GM23338 (cell line): ENCODE results near the gene MALRD1. TPM values are rescaled to one million over a fixed set of nuclear protein-coding genes. Genes with fewer than 3 reads are reported as not detected.

Source experiments
- ATAC-seq: fragments of 200-7000 bp; cut with Tn5 transposase; 3 replicates; pipeline ENCODE4 v1.9.1; 2020
- DNase-seq: peaks from one replicate; pipeline ENCODE4 v3.0.0-alpha.2; 2015; ENCODE audit warnings: low spot score
- H2AFZ ChIP-seq: fragments of 200-600 bp; sonication (generic); 2 replicates; pipeline ENCODE4 v1.8.0; 2016; ENCODE audit warnings: antibody characterized with exemption, mild to moderate bottlenecking, moderate library complexity
- H3F3A ChIP-seq: fragments of 200-600 bp; sonication (generic); replicated peaks from 2 replicates; pipeline ENCODE4 v1.8.0; 2017; ENCODE audit warnings: antibody characterized with exemption, mixed run types, low read depth
- H3K27ac ChIP-seq: fragments of 200-600 bp; sonication (generic); 2 replicates; pipeline ENCODE4 v1.6.1; 2016; ENCODE audit warnings: low read depth
- H3K27me3 ChIP-seq: fragments of 200-600 bp; sonication (generic); 2 replicates; pipeline ENCODE4 v1.8.0; 2016; ENCODE audit warnings: mild to moderate bottlenecking, mixed run types, moderate library complexity; ENCODE audit not compliant: insufficient read depth
- H3K36me3 ChIP-seq: fragments of 200-600 bp; sonication (generic); 2 replicates; pipeline ENCODE4 v1.8.0; 2016; ENCODE audit warnings: mild to moderate bottlenecking; ENCODE audit not compliant: insufficient read depth
- H3K4me1 ChIP-seq: fragments of 200-600 bp; sonication (generic); 2 replicates; pipeline ENCODE4 v1.8.0; 2016; ENCODE audit warnings: mild to moderate bottlenecking, moderate library complexity; ENCODE audit not compliant: insufficient read depth
- H3K4me2 ChIP-seq: fragments of 200-600 bp; sonication (generic); 2 replicates; pipeline ENCODE4 v1.7.1; 2017; ENCODE audit warnings: mixed run types
- H3K4me3 ChIP-seq: fragments of 200-600 bp; sonication (generic); 2 replicates; pipeline ENCODE4 v1.6.1; 2016; ENCODE audit warnings: mixed run types
- H3K79me2 ChIP-seq: fragments of 200-600 bp; sonication (generic); replicated peaks from 2 replicates; pipeline ENCODE4 v1.8.0; 2017; ENCODE audit warnings: mild to moderate bottlenecking; ENCODE audit not compliant: insufficient read depth
- H3K9me2 ChIP-seq: fragments of 200-600 bp; sonication (generic); 2 replicates; pipeline ENCODE4 v1.8.0; 2017; ENCODE audit not compliant: insufficient read depth
- H4K20me1 ChIP-seq: fragments of 200-600 bp; sonication (generic); replicated peaks from 2 replicates; pipeline ENCODE4 v1.8.0; 2017; ENCODE audit warnings: mild to moderate bottlenecking; ENCODE audit not compliant: insufficient read depth
- H3K27ac Mint-ChIP-seq: 2 replicates; pipeline ENCODE4 v1.8.0; 2020; ENCODE audit warnings: inconsistent platforms, mild to moderate bottlenecking, moderate library complexity, mixed read lengths
- H3K27me3 Mint-ChIP-seq: 3 replicates; pipeline ENCODE4 v1.8.0; 2022; ENCODE audit warnings: low read depth, mild to moderate bottlenecking, moderate library complexity, mixed read lengths, inconsistent platforms; ENCODE audit not compliant: insufficient read depth, poor library complexity
- H3K36me3 Mint-ChIP-seq: 3 replicates; pipeline ENCODE4 v1.8.0; 2021; ENCODE audit warnings: low read depth, mild to moderate bottlenecking, inconsistent platforms, moderate library complexity, mixed read lengths
- H3K4me1 Mint-ChIP-seq: 3 replicates; pipeline ENCODE4 v1.8.0; 2020; ENCODE audit warnings: mild to moderate bottlenecking, inconsistent platforms, mixed read lengths
- H3K4me3 Mint-ChIP-seq: 3 replicates; pipeline ENCODE4 v1.8.0; 2021; ENCODE audit warnings: moderate library complexity, mild to moderate bottlenecking, inconsistent platforms, mixed read lengths
- H3K9me3 Mint-ChIP-seq: 3 replicates; pipeline ENCODE4 v1.8.0; 2020; ENCODE audit warnings: moderate library complexity, mild to moderate bottlenecking, inconsistent platforms, mixed read lengths
- CREB1 ChIP-seq: fragments of 250-450 bp; sonication (Bioruptor Pico); IDR thresholded peaks from 2 replicates; pipeline ENCODE4 v1.5.0; 2020; ENCODE audit warnings: low read depth, mild to moderate bottlenecking, moderate library complexity
- EZH2 ChIP-seq: fragments of 200-600 bp; sonication (generic); IDR thresholded peaks from one replicate; pipeline ENCODE4 v1.8.0; 2017; ENCODE audit warnings: antibody characterized with exemption, mild to moderate bottlenecking, low read depth; ENCODE audit not compliant: unreplicated experiment
- EZH2phosphoT487 ChIP-seq: fragments of 200-600 bp; sonication (generic); IDR thresholded peaks from one replicate; pipeline ENCODE4 v1.8.1; 2018; ENCODE audit warnings: antibody characterized with exemption; ENCODE audit not compliant: unreplicated experiment
- JUNB ChIP-seq: IDR thresholded peaks from one replicate; pipeline ENCODE4 v1.6.1; 2016; ENCODE audit warnings: antibody characterized with exemption; ENCODE audit not compliant: unreplicated experiment
- NANOG ChIP-seq: IDR thresholded peaks from 2 replicates; pipeline ENCODE4 v1.6.1; 2016; ENCODE audit warnings: antibody characterized with exemption, borderline replicate concordance
- POLR2AphosphoS5 ChIP-seq: IDR thresholded peaks from 2 replicates; pipeline ENCODE4 v1.6.1; 2016; ENCODE audit warnings: antibody characterized with exemption, low read depth
- STAT1 ChIP-seq: IDR thresholded peaks from one replicate; pipeline ENCODE4 v1.6.1; 2016; ENCODE audit warnings: antibody characterized with exemption; ENCODE audit not compliant: unreplicated experiment
- ZNF114 ChIP-seq: fragments of 250-450 bp; sonication (Bioruptor Pico); IDR thresholded peaks from 2 replicates; pipeline ENCODE4 v1.5.0; 2020; ENCODE audit warnings: mild to moderate bottlenecking, moderate library complexity
- ZNF331 ChIP-seq: fragments of 250-450 bp; sonication (Bioruptor Pico); IDR thresholded peaks from 2 replicates; pipeline ENCODE4 v1.5.0; 2020; ENCODE audit warnings: low read depth, mild to moderate bottlenecking, moderate library complexity
- polyA plus RNA-seq: library from polyadenylated mRNA; unstranded; fragments of >200 nt; fragmentation: Nextera tagmentation; extraction: Ambion mirVana; gene quantifications from 2 replicates; pipeline ENCODE4 v1.2.1, GENCODE V29; 2016
- total RNA-seq: library from RNA; depleted of rRNA; stranded (reverse); fragments of >200 nt; shearing (Covaris generic); gene quantifications from 2 replicates; pipeline ENCODE4 v1.2.3, GENCODE V29; 2014
- TF ChIP-seq, protein P1 (sequence below): IDR thresholded peaks from 2 replicates; pipeline ENCODE4 v1.6.1; 2016; ENCODE audit warnings: antibody characterized with exemption
- TF ChIP-seq, protein P2 (sequence below): IDR thresholded peaks from one replicate; pipeline ENCODE4 v1.6.1; 2018; ENCODE audit warnings: antibody characterized with exemption; ENCODE audit not compliant: unreplicated experiment
- TF ChIP-seq, protein P3 (sequence below), 2 experiments: fragments of 200-600 bp in 1 of 2; sonication (generic) in 1 of 2; conservative IDR thresholded peaks; 2 replicates each; pipeline versions ENCODE4 v1.5.1 to v1.6.1; 2016 to 2017; ENCODE audit warnings: antibody characterized with exemption in 2 of 2, low read depth in 2 of 2, mild to moderate bottlenecking in 2 of 2, moderate library complexity in 1 of 2
- TF ChIP-seq, protein P4 (sequence below): fragments of 250-450 bp; sonication (Bioruptor Pico); IDR thresholded peaks from 2 replicates; pipeline ENCODE4 v1.5.0; 2020; ENCODE audit warnings: mild to moderate bottlenecking, moderate library complexity

The MALRD1 gene
- total and polyA plus RNA-seq, 2 experiments from 2014 or later, result 0.42 to 1.9 TPM

DNA sequence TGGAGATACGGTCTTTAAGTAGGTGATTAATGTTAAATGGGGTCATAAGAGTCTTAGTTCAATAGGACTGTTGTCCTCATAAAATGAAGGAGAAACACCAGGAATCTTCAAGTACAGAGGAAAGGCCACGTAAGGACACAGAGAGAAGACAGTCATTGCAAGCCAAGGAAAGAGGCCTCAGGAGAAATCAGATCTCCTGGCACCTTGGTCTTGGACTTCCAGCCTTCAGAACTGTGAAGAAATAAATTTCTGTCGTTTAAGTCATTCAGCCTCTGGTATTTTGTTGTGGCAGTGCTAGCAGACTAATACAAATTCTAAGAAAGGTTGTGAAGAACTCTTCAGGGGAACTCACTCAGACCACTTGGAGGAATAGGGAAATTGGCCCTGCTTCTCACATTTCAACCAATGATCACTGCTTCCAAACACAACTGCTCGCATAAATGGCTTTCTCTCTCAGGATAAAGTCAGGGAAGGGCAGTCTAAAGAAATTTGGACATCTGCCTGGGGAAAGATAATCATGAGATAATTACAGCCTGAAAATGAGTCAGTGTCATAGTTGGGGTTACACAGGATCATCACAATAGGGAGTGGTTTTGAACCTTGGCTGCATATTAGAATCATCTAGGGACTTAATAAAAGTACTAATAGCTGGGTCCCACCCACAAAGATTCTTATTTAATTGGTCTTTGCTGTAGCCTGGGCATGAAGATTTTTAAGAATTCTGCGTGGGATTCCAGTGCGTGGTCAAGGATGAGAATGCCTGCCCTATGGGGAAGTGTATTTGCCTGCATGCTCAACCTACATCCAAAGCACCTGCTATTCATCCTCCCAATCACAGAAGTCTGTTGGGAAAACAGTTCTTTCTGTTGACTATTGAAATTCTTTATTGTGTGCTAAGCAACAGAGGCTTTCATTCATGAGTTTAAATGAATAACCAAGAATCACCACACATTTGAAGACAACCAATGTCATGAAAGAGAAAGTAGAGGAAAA is 457.0 kb downstream of the MALRD1 start:
- no peaks in the 10 kb centered on the region for H3K36me3 Mint-ChIP-seq
- H3K4me3 Mint-ChIP-seq, result no peak overlapping the region

More for the DNA sequence above, 457.0 kb downstream of the MALRD1 start:
- Mint-ChIP-seq H3K27ac (no peak overlapping the region), H3K27me3 (peaks cover 2% of the 10 kb centered on the region), H3K4me1 (peaks cover 12% of the 10 kb centered on the region), H3K9me3 (0 out of 3 replicates have a peak, but pooled peaks cover 3% of the 10 kb centered on the region)
- Histone ChIP-seq H3F3A (0 out of 2 replicates have a peak, but pooled peaks cover 3% of the 10 kb centered on the region), H3K4me3 (no peak overlapping the region), H4K20me1 (no peaks in the 10 kb centered on the region), H3K36me3 (no peaks in the 10 kb centered on the region), H3K27ac (no peak overlapping the region), H3K9me2 (peaks cover 11% of the 10 kb centered on the region; the same call in 1 of the 2 replicates), H3K27me3 (no peaks in the 10 kb centered on the region), H3K4me1 (peaks cover 11% of the 10 kb centered on the region; the same call in 1 of the 2 replicates), H2AFZ (no peak overlapping the region), H3K79me2 (no peaks in the 10 kb centered on the region), H3K4me2 (no peak overlapping the region)
- ATAC-seq, result no peak
- DNase-seq, result no peak
- TF ChIP-seq, protein P1, sequence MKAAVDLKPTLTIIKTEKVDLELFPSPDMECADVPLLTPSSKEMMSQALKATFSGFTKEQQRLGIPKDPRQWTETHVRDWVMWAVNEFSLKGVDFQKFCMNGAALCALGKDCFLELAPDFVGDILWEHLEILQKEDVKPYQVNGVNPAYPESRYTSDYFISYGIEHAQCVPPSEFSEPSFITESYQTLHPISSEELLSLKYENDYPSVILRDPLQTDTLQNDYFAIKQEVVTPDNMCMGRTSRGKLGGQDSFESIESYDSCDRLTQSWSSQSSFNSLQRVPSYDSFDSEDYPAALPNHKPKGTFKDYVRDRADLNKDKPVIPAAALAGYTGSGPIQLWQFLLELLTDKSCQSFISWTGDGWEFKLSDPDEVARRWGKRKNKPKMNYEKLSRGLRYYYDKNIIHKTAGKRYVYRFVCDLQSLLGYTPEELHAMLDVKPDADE, result no peak
- TF ChIP-seq CREB1 (no peak), ZNF114 (CRISPR knock-in tag) (no peak), JUNB (no peak), ZNF331 (CRISPR knock-in tag) (no peak), STAT1 (no peak), EZH2 (no peak), EZH2phosphoT487 (no peak), POLR2AphosphoS5 (no peak), NANOG (no peak)
- TF ChIP-seq, protein P2, sequence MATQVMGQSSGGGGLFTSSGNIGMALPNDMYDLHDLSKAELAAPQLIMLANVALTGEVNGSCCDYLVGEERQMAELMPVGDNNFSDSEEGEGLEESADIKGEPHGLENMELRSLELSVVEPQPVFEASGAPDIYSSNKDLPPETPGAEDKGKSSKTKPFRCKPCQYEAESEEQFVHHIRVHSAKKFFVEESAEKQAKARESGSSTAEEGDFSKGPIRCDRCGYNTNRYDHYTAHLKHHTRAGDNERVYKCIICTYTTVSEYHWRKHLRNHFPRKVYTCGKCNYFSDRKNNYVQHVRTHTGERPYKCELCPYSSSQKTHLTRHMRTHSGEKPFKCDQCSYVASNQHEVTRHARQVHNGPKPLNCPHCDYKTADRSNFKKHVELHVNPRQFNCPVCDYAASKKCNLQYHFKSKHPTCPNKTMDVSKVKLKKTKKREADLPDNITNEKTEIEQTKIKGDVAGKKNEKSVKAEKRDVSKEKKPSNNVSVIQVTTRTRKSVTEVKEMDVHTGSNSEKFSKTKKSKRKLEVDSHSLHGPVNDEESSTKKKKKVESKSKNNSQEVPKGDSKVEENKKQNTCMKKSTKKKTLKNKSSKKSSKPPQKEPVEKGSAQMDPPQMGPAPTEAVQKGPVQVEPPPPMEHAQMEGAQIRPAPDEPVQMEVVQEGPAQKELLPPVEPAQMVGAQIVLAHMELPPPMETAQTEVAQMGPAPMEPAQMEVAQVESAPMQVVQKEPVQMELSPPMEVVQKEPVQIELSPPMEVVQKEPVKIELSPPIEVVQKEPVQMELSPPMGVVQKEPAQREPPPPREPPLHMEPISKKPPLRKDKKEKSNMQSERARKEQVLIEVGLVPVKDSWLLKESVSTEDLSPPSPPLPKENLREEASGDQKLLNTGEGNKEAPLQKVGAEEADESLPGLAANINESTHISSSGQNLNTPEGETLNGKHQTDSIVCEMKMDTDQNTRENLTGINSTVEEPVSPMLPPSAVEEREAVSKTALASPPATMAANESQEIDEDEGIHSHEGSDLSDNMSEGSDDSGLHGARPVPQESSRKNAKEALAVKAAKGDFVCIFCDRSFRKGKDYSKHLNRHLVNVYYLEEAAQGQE, result no peak
- TF ChIP-seq, protein P3, sequence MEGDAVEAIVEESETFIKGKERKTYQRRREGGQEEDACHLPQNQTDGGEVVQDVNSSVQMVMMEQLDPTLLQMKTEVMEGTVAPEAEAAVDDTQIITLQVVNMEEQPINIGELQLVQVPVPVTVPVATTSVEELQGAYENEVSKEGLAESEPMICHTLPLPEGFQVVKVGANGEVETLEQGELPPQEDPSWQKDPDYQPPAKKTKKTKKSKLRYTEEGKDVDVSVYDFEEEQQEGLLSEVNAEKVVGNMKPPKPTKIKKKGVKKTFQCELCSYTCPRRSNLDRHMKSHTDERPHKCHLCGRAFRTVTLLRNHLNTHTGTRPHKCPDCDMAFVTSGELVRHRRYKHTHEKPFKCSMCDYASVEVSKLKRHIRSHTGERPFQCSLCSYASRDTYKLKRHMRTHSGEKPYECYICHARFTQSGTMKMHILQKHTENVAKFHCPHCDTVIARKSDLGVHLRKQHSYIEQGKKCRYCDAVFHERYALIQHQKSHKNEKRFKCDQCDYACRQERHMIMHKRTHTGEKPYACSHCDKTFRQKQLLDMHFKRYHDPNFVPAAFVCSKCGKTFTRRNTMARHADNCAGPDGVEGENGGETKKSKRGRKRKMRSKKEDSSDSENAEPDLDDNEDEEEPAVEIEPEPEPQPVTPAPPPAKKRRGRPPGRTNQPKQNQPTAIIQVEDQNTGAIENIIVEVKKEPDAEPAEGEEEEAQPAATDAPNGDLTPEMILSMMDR (conservative IDR thresholded peaks at IDR 0.05; ENCODE audit: low read depth in 2 of 2), result no peak
- TF ChIP-seq, protein P4, sequence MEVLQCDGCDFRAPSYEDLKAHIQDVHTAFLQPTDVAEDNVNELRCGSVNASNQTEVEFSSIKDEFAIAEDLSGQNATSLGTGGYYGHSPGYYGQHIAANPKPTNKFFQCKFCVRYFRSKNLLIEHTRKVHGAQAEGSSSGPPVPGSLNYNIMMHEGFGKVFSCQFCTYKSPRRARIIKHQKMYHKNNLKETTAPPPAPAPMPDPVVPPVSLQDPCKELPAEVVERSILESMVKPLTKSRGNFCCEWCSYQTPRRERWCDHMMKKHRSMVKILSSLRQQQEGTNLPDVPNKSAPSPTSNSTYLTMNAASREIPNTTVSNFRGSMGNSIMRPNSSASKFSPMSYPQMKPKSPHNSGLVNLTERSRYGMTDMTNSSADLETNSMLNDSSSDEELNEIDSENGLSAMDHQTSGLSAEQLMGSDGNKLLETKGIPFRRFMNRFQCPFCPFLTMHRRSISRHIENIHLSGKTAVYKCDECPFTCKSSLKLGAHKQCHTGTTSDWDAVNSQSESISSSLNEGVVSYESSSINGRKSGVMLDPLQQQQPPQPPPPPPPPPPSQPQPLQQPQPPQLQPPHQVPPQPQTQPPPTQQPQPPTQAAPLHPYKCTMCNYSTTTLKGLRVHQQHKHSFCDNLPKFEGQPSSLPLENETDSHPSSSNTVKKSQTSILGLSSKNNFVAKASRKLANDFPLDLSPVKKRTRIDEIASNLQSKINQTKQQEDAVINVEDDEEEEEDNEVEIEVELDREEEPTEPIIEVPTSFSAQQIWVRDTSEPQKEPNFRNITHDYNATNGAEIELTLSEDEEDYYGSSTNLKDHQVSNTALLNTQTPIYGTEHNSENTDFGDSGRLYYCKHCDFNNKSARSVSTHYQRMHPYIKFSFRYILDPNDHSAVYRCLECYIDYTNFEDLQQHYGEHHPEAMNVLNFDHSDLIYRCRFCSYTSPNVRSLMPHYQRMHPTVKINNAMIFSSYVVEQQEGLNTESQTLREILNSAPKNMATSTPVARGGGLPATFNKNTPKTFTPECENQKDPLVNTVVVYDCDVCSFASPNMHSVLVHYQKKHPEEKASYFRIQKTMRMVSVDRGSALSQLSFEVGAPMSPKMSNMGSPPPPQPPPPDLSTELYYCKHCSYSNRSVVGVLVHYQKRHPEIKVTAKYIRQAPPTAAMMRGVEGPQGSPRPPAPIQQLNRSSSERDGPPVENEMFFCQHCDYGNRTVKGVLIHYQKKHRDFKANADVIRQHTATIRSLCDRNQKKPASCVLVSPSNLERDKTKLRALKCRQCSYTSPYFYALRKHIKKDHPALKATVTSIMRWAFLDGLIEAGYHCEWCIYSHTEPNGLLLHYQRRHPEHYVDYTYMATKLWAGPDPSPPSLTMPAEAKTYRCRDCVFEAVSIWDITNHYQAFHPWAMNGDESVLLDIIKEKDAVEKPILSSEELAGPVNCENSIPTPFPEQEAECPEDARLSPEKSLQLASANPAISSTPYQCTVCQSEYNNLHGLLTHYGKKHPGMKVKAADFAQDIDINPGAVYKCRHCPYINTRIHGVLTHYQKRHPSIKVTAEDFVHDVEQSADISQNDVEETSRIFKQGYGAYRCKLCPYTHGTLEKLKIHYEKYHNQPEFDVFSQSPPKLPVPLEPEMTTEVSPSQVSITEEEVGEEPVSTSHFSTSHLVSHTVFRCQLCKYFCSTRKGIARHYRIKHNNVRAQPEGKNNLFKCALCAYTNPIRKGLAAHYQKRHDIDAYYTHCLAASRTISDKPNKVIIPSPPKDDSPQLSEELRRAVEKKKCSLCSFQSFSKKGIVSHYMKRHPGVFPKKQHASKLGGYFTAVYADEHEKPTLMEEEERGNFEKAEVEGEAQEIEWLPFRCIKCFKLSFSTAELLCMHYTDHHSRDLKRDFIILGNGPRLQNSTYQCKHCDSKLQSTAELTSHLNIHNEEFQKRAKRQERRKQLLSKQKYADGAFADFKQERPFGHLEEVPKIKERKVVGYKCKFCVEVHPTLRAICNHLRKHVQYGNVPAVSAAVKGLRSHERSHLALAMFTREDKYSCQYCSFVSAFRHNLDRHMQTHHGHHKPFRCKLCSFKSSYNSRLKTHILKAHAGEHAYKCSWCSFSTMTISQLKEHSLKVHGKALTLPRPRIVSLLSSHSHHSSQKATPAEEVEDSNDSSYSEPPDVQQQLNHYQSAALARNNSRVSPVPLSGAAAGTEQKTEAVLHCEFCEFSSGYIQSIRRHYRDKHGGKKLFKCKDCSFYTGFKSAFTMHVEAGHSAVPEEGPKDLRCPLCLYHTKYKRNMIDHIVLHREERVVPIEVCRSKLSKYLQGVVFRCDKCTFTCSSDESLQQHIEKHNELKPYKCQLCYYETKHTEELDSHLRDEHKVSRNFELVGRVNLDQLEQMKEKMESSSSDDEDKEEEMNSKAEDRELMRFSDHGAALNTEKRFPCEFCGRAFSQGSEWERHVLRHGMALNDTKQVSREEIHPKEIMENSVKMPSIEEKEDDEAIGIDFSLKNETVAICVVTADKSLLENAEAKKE (CRISPR knock-in tag), result no peak
